H1 (cell line): Measurements from ENCODE around the gene HIBADH. TPM values are rescaled to one million over a fixed set of nuclear protein-coding genes. Genes with fewer than 3 reads are reported as not detected.

Experiments
- polyA plus RNA-seq, 7 experiments: library from polyadenylated mRNA; depleted of rRNA in 3 of 7; stranded (reverse) in 5 of 7; unstranded in 2 of 7; fragments of >200 nt in 5 of 7; fragments of 200-250 nt in 2 of 7; gene quantifications; 1 replicate in 5 of 7; 2 replicates in 1 of 7; 4 replicates in 1 of 7; pipeline versions ENCODE4 v1.2.1 to v1.2.3, GENCODE V29; 2011 to 2013; ENCODE audit warnings: missing spikeins in 2 of 7, mixed read lengths in 2 of 7
- total RNA-seq: library from RNA; stranded (reverse); fragmentation: NEBNext Ultra II Directional; extraction: Animal tissue kit (Norgen Biotek cat#: 25700); gene quantifications from 2 replicates; pipeline ENCODE4 v1.2.1, GENCODE V29; 2021

The HIBADH gene
- total and polyA plus RNA-seq, 2 of the 8 experiments (the other 6 are each of a cell fraction or from before 2014, with no cell fraction given) = 30.1 to 39.5 TPM

Other genes starting within 250 kb of the HIBADH start
- 62.7 and 64.0 TPM in 2 replicates for gene TAX1BP1, start 77.3 kb upstream of the HIBADH start, total RNA-seq
- 31.3 and 56.0 TPM in 2 replicates for gene TAX1BP1, start 77.3 kb upstream of the HIBADH start, polyA plus RNA-seq (2011; rRNA removed)